Activated effector memory CD4-positive, alpha-beta T cell treated with Interleukin-2 at 50 U/mL for 16 hours (primary cell): ENCODE results near the gene C12orf43.

ENCODE experiments used
- DNase-seq: peaks from one replicate; pipeline ENCODE4 v3.0.0-alpha.2; 2020

Gene C12orf43

GRCh38 chr12:120996133-120996746, 20.0 kb downstream of the C12orf43 start:
- DNase-seq, result no peak

GRCh38 chr12:120994589-120995337, 21.5 kb downstream of the C12orf43 start:
- DNase-seq, result no peak

- DNase-seq, result no peak
Observed at GRCh38 chr12:120994059-120994458, 22.2 kb downstream of the C12orf43 start.

GRCh38 chr12:120993496-120993895, 22.8 kb downstream of the C12orf43 start:
- DNase-seq, result no peak

- DNase-seq, result no peak
Observed at GRCh38 chr12:120992989-120993388, 23.3 kb downstream of the C12orf43 start.

- DNase-seq, result no peak
Observed at GRCh38 chr12:120991965-120992364, 24.3 kb downstream of the C12orf43 start.

GRCh38 chr12:120990487-120991055, 25.7 kb downstream of the C12orf43 start:
- DNase-seq, result no peak

GRCh38 chr12:120989687-120990086, 26.6 kb downstream of the C12orf43 start:
- no peak for DNase-seq

GRCh38 chr12:120988658-120989057, 27.6 kb downstream of the C12orf43 start:
- no peak for DNase-seq

- no peak for DNase-seq
Observed at GRCh38 chr12:120988234-120988633, 28.1 kb downstream of the C12orf43 start.

GRCh38 chr12:120984351-120984898, 31.9 kb downstream of the C12orf43 start:
- DNase-seq, result no peak

- DNase-seq, result no peak
Observed at GRCh38 chr12:120983759-120984158, 32.5 kb downstream of the C12orf43 start.

- DNase-seq, result no peak
Observed at GRCh38 chr12:120982659-120983058, 33.6 kb downstream of the C12orf43 start.

- DNase-seq, result no peak
Observed at GRCh38 chr12:120981407-120981941, 34.8 kb downstream of the C12orf43 start.

GRCh38 chr12:120980800-120981368, 35.4 kb downstream of the C12orf43 start:
- no peak for DNase-seq

- no peak for DNase-seq
Observed at GRCh38 chr12:120979862-120980696, 36.2 kb downstream of the C12orf43 start.

GRCh38 chr12:120979220-120979861, 36.9 kb downstream of the C12orf43 start:
- no peak for DNase-seq

- no peak for DNase-seq
Observed at GRCh38 chr12:120978296-120979219, 37.7 kb downstream of the C12orf43 start, which contains the start of gene HNF1A. Gene HNF1A, plus strand, starts transcription at chr12:120978543. Its CDS starts 226 bp downstream, at chr12:120978769.

GRCh38 chr12:120977531-120978295, 38.6 kb downstream of the C12orf43 start:
- no peak for DNase-seq
